ENCODE results near the gene ACOXL.

Gene ACOXL

DNA sequence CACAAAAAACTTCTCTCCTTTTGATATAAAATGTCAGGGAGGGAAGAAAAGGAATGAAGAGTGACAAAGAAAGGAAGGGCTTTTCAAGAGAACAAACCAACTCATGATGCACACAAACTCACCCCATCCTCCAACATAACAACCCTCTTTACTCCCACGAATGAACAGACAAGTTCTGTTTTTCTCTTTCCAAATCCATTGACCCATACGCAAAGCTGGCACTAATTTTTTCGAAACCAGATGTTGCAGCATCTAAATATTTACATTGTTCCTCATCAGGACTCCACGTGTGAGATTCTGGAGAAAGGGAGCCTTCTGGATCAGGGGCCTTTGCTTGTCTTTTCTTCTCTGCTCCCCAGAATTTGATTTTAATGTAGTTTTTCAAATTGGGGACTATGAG lies 245.0 kb downstream of the ACOXL start:
- DNase-seq (ENCODE audit: low spot score) = no peak

DNA sequence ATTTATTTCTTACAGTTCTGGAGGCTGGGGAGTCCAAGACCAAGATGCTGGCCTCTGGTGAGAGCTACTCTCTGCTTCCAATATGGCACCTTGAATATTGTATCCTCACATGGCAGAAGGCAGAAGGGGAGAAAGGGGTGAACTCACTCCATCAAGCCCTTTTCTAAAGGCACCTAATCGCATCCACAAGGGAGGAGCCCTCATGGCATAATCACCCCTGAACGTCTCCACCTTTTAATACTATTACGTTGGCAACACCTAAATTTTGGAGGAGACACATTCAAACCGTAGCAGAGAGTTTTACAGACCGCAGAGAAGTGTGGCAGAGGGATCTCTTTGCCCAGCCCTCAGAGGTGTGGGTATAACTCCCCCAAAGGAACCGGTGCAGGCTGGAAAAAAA lies 245.8 kb downstream of the ACOXL start:
- no peak for DNase-seq (ENCODE audit: low spot score)

DNA sequence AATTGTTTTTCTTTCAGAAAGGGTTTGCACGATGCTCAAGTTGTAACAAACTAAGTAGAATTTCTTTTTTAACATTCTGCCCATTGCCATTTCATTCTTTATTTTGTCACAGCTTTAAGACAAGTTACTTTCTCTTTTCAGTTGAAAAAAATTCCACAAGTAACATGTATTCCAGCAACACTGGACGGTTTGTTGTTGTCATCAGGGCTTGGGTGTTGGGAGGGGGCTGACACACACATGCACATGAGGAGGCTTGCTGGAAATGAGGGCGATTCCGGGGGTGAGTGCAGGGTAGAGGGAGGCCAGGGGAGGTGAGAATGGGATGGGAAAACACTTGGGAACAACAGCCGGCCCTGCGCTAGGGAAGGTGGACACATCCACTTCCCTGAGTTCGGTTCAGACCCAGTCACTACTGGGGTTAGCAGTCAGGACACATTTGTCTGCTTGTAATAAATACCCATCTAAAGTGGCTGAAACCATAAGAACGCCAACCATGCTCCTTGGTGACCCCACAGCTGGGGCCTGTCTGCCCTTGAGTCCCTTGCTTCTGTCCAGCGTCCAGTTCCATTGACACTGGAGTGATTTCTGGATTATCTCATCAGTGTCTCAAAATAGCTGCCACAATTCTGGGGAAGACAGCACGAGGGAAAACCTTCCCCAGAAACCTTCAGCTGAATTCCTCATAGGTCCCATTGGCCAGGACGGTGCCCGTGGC lies 246.5 kb downstream of the ACOXL start:
- DNase-seq (ENCODE audit: low spot score) = no peak

DNA sequence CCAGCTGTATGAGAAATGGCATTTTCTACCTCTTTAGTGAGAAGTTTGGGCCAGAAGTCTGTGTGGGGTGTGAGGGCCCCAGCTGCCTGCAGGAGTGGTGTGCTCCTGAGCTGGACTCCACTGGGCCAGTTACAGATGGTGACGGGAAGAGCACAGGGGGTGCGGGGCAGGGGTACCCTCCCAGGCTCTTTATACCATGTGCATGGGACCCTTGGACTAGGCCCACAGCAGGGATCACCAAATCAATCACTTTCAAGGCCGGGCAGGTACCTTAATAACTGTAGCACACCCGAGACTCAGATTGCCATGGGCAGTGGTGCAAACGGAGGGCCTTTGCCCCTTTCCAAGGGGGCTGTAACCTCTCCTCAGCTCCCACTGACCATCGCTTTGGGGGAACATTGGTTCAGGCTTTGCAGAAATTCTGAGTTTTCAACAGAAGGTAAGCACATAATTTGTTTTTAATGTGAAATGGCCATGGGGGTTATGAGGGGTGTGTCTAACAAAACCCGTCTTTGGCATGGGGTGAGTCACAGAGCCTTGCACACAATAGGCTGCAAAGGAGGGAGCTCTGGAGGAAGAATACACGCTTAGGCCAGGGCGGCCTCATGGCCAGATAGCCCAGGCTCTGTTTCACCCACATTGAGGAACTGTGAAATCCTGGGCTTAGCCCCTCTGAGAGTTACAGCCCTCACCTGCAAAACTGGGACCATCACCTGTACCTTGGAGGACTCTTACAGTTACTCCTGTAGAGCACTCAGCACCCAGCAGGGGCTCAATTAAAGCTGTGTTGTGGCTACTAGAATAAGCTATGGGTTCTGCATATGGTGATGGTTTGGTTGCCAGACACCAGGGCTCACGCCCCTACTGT lies 247.3 kb downstream of the ACOXL start:
- no peak for DNase-seq (ENCODE audit: low spot score)

DNA sequence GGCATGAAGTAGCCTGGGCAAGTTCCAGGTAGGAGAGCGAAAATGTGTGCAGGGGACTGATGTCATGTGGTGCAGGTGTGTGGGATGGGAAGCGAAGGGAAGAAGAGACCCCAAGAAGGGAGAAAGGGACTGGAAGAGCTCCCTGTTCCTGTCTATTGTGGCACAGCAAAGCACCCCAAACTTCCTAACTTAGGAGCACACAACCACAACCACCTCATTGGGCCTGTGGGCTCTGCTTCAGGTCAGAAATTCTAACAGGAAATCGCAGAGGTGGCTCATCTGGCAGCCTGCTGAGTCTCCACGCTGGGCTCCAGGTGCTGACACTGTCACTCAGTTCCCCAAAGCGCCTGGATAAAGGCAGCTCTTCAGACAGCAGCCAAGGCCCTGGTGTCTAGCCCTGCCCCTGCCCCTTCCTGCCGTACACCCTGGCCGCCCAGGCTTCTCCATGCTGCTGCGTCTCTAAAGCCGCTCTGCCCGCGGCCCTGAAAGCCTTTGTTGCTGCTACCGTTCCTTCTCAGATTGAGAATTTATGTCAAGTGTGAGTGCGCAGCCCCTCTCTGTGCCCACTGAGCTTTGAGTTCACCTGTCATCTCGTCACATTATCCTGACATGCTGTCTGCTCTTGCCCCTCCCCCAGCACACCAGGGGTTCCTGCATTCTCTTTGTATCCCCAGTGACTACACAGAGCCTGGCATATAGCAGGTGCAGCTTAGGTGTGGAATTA lies 248.1 kb downstream of the ACOXL start:
- DNase-seq (ENCODE audit: low spot score) = no peak

DNA sequence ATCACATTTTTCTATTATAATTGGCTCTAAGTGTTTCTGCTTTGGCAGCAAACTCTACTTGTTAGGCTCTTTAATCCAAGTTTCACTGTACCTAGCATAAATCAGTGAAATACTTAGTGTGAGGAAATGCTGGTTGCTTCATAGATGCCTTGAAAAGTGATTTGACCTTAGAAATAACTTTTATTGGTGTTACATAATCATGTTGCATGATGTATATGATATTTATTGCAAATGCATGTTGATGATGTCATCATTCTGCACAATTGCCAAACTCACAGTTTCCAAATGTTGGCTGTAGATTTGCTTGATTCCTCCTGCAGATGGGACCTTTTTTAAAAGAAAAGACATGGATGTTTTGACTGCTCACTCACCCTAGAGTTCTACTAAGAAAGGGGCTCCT lies 250.8 kb downstream of the ACOXL start:
- no peak for DNase-seq (ENCODE audit: low spot score)

DNA sequence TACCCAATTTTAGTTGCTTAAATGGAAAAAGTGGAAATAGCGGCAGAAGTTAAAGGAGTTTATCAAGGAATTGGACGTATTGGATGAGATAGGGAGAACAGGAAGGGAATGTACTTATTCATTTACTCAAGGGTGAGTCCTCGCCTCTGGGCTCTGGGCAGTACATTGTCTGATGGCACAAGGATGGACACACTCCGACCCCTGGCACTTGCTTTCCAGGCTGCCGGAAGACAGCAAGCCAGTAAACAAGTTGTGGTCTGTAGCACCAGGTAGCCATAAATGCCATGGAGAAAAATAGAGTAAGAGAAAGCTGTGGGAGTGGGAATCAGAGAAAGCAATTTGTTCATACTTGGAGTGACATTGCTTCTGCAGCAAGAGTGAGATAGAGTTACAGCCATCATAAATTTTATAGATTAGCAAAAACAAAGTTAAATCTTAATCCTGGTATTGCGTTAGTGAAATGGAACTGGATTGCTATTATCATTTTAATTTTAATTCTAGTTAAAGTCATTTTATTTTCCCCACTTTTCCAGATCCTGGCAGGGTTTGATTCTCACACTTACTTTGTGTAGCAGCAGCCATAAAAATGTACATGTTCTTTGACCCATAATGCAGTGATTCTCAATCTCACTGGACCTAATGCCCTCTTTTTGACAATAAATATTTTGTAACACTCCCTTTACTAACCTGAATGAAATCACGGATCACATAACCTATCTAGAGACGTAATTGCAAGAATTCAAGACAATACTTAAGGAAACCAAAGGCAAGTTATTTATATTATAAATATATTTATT lies 252.5 kb downstream of the ACOXL start:
- DNase-seq (ENCODE audit: low spot score) = no peak

DNA sequence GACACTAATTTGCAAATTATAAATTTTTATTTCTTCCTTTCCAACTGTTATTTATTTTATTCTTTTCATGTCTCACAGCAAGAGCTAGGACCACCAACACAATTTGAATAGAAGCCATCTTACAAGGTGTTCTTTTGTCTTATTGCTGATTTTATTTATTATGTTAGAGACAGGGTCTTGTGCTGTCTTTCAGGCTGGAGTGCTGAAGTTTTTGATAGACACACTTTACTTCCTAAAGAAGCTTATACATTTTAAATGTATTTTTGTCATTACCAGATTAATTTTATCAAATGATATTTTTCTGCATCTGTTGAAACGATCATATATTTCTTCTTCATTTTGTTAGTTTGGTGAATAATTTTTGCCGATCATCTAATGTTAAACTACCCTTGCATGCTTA lies 258.1 kb downstream of the ACOXL start:
- DNase-seq (ENCODE audit: low spot score) = no peak

DNA sequence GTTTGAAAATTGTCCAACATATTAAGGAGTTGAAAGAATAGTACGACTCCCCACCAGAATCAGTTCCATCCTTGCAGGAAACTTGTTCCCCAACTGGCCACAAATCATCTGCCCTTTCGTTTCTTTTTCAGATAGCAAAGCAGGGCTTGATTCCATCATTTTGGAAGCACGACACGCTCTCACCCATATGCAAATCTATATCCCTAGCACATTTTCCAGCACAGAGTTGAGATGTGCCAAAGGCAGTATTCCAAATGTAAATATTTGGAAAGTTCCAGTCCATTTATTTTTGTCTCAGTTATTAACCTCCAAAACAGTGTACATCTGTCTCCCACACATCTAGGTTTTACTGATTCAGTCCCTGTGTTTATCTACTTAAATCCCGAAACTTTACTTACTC lies 259.5 kb downstream of the ACOXL start:
- DNase-seq (ENCODE audit: low spot score) = no peak

DNA sequence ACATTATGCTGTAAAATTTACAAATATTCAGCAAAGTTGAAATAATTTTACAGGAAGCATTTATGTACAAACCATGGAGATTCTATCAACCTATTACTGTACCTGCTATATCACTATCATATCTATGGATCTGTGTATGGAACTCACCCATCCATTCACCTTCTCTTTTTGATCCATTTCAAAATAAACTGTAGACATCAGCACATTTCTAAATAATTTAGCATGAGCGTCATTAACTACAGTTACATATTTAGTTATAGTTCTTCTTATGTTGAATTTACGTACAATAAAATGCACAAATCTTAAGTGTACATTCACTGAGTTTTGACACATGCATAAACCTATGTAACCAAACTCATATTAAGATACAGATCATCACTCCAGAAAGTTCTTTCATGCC lies 260.5 kb downstream of the ACOXL start:
- no peak for DNase-seq (ENCODE audit: low spot score)

DNA sequence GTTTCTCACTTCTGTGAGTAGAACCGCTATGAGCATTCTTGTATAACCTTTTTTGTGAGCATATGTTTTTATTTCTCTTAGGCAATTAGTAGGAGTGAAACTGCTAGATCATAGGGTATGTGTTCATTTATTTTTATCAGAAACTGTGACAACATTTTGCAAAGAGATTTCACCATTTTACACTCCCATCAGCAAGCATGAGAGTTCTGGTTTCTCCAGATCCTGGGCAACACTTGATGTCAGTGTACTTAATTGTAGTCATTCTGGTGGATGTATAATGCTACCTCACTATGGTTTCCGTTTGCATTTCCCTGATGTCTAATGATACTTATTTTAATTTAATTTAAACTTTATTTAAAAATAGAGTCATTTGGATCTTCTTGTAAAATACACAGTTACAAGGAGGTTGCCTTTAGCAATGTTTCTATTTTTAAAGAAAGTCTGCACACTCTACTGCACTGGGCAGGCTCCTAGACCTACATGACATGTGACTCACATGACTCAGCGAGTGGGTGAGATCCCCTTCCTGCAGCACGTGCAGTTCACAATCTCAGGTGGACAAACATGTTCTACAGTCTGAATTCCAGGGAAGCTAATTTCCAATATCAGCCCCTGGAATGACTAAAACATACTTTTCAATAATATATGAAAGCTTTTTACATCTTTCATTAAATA lies 261.3 kb downstream of the ACOXL start:
- DNase-seq (ENCODE audit: low spot score) = no peak

DNA sequence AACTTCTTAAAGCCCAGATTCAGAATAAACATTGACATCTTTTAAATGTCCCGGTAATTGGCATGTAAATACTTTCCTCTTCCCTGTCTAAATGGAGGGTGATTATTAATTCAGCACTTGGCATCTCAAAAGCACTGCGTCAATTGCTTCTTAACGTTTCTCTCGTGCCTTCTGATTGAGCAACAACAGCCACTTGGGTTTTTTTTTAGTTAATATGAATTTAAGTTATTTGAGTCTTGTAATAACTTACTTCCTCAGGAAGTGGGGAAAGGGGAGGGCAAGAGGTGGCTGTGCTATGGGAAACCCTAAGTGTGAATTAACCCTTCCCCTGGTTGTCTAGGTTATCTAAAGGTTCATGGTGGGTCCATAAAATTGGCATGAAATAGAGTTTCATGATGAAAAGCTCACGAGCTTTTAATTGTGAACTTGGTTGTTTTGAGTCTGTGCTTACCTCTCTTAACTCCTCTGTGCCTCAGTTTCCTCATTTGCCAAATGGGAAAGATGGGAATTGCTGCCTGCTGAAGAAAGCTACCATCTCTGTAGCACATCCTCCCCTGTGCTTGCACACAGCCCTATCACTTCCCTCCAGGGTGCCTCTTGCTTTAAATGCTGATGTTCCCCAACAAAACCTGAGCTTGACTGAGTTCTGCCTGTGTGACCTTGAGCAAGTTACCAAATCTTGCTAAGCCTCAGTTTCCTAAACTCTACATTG lies 262.0 kb downstream of the ACOXL start:
- DNase-seq (ENCODE audit: low spot score) = no peak

DNA sequence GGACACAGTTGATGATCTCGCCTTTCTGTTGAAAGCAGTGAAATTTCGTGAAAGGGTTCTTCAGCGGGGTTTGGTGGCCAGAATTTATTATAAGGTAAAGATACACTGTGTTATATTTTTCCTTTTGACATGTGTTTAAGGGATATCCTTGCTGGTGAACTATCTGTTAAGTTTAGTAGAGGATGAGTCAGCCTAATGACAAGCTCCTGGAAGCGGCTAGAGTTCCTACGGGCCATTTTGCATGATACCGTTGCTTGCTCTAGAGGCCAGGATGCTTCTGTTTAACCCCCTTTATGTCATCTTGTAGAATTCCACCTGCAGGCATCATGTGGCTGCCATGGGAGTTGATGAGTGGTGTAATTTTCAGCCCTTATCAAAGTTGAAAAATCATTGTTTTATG lies 263.5 kb downstream of the ACOXL start:
- no peak for DNase-seq (ENCODE audit: low spot score)

DNA sequence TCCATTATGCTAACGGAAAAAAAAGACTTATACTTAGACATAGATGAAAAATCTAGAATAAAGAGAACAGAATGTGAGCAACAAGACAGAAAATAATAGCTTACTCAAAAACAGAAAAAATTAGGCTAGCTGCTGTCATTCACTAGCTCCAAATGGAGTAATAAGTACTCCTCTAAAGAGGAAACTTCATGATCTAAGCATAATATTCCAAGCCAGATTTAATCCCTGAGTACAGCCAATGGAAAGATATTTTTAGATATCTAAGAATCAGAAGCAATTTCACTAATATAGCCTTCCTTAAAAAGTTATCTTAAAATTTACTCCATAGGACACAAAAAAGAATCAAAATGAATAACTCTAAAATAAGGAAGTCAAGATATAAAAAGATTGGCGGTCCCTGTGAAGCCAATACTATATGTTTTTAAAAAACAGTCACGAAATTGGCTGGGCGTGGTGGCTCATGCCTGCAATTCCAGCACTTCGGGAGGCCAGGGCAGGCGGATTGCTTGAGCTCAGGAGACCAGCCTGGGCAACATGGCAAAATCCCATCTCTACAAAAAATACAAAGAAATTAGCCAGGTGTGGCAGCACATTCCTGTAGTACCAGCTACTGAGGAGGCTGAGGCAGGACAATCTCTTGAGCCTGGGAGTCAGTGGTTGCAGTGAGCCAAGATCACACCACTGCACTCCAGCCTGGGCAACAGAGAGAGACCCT lies 265.1 kb downstream of the ACOXL start:
- no peak for DNase-seq (ENCODE audit: low spot score)

DNA sequence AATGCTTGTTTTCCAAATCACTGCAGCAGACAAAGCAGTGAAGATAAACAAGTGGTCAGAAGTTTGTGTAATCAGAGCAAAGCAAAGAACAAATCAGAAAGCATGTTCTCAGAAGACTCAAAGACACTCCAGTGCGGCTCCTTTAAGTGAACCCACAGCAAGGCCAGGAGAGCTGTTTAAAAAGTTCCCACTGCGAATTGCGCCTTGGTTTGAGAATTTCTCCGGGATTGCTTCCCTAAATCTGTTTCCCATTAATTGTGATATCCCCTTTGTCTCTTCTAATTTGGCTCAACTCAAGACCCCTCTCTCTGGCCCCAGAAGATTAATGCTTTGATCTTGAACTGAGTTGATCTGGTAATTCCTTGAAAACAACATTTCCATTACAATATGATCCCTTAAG lies 265.9 kb downstream of the ACOXL start:
- DNase-seq (ENCODE audit: low spot score) = no peak

DNA sequence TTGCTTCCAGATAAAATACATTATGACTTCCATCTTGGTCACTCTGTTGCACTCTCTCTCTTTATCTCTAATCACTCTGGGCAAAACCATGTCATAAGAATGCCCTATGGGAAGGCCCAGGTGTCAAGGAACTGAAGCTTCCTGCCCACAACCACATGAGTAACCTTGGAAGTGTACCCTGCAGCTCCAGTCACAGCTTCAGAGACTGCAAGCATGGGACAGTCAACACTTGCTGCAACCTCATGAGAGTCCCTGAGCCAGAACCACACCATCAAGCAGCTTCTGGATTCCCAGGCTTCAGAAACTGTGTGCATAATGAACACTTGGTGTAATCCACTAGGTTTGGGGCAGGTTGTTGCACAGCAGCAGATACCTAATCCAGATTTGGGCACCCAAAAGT lies 267.3 kb downstream of the ACOXL start:
- DNase-seq (ENCODE audit: low spot score) = no peak

DNA sequence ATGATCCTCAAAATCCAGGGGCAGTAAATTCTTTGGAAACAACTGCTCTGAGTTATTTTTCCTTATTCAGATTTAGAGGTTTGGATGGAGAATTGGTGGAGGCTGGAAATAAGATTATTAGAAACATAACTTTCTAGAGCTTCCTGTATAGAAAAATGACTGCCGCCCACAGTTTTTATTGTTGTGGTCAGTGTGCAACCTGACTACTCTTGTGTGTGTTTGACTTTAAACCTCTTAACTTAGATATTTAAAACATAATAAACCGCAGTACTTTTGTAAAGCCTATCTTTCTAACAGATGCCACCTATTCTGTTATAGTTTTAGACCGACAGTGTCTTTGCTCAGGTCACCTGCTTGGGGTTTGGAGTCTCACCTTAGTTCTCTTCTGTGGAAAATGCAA lies 272.9 kb downstream of the ACOXL start:
- DNase-seq (ENCODE audit: low spot score) = no peak

DNA sequence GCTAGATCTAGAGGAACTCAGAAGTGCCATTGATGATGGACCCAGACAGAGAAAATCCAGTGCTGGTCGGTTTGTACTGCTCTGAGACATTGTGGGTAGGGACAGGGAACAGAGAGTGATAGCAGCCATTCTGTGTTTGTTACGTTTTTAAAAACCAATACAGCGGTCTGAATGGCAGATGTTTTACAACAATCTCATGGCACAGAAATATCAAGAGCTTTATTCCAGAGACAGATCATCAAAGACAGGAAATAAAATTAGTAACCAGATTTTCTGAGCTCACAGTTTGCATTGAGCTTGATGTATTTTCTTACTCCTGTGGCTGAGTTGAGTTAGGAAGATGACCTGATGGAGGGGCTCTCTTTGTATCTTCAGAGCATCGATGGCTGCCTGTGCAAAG lies 273.4 kb downstream of the ACOXL start:
- no peak for DNase-seq (ENCODE audit: low spot score)

DNA sequence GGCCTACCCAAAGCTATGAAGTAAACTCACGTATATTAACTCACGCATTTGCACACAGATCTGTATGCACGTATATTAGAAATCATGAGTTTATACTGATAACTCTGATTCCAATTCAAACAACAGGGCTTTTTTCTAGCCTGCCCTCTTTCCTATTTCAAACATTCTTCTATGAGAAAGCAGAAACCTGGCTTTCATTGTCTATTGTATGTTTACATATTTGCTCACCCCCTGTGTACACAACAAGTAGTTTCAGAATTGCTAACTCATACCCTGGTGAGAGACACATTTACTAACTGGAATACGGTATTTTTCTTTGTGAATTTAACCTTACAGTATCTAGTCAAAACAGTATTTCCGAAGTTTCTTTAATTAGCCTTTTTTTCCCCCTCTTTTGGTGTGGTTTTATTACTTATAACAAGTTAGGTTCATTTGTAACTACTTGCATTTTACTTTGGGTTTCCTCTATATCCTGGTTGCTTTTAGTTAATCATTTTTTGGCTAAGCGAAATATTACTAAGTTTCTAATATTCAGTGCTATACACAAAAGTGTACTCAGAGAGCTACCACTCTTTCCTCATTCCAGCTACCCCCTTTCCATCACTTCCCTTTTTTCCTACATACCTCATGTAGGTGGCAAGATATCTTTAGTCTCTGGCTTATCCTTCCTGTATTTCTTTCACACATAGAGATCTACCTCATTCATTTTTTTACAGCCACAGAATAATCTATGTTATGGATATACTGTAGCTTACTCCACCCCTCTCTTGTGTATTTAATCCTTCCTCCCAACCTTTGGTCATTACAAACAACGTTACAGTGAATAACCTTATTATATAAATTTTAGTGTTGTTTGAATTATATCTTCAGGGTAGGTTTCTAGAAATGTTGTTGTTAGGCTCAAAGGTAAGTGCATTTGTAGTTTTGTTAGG lies 275.6 kb downstream of the ACOXL start:
- no peak for DNase-seq (ENCODE audit: low spot score)
